Measurements from ENCODE around the gene CCN5.

The CCN5 gene

GRCh38 chr20:44705364-44706094, 9.6 kb upstream of the CCN5 start:
- Histone ChIP-seq H3K27me3 (ENCODE audit: control insufficient read depth, insufficient read depth, low read length) (no peaks in the 10 kb centered on the region), H3K27ac (ENCODE audit: low read depth, low read length) (no peak overlapping the region), H3K36me3 (ENCODE audit: control insufficient read depth, insufficient read depth, low read length) (no peaks in the 10 kb centered on the region), H3K4me3 (ENCODE audit: low read depth, low read length) (no peak overlapping the region), H3K4me1 (ENCODE audit: control insufficient read depth, insufficient read depth, low read length) (peaks cover 12% of the 10 kb centered on the region), H3K9ac (ENCODE audit: low read depth, low read length) (no peak overlapping the region), H3K9me3 (ENCODE audit: control insufficient read depth, insufficient read depth, low read length) (no peaks in the 10 kb centered on the region)

GRCh38 chr20:44706301-44707017, 8.7 kb upstream of the CCN5 start:
- H3K27me3 ChIP-seq (ENCODE audit: control insufficient read depth, insufficient read depth, low read length) = no peaks in the 10 kb centered on the region
- no peak overlapping the region for H3K27ac ChIP-seq (ENCODE audit: low read depth, low read length)
- H3K9ac ChIP-seq (ENCODE audit: low read depth, low read length) = no peak overlapping the region
- H3K4me1 ChIP-seq (ENCODE audit: control insufficient read depth, insufficient read depth, low read length) = peaks cover 4% of the 10 kb centered on the region
- H3K4me3 ChIP-seq (ENCODE audit: low read depth, low read length) = no peak overlapping the region
- H3K36me3 ChIP-seq (ENCODE audit: control insufficient read depth, insufficient read depth, low read length) = no peaks in the 10 kb centered on the region
- H3K9me3 ChIP-seq (ENCODE audit: control insufficient read depth, insufficient read depth, low read length) = no peaks in the 10 kb centered on the region

GRCh38 chr20:44707018-44707579, 8.1 kb upstream of the CCN5 start:
- no peak overlapping the region for H3K9ac ChIP-seq (ENCODE audit: low read depth, low read length)
- no peaks in the 10 kb centered on the region for H3K27me3 ChIP-seq (ENCODE audit: control insufficient read depth, insufficient read depth, low read length)
- no peaks in the 10 kb centered on the region for H3K4me1 ChIP-seq (ENCODE audit: control insufficient read depth, insufficient read depth, low read length)
- H3K9me3 ChIP-seq (ENCODE audit: control insufficient read depth, insufficient read depth, low read length) = no peaks in the 10 kb centered on the region
- no peak overlapping the region for H3K4me3 ChIP-seq (ENCODE audit: low read depth, low read length)
- no peaks in the 10 kb centered on the region for H3K36me3 ChIP-seq (ENCODE audit: control insufficient read depth, insufficient read depth, low read length)
- H3K27ac ChIP-seq (ENCODE audit: low read depth, low read length) = no peak overlapping the region

- Histone ChIP-seq H3K4me1 (ENCODE audit: control insufficient read depth, insufficient read depth, low read length) (no peaks in the 10 kb centered on the region), H3K9ac (ENCODE audit: low read depth, low read length) (no peak overlapping the region), H3K27ac (ENCODE audit: low read depth, low read length) (no peak overlapping the region), H3K9me3 (ENCODE audit: control insufficient read depth, insufficient read depth, low read length) (no peaks in the 10 kb centered on the region), H3K36me3 (ENCODE audit: control insufficient read depth, insufficient read depth, low read length) (no peaks in the 10 kb centered on the region), H3K4me3 (ENCODE audit: low read depth, low read length) (no peak overlapping the region), H3K27me3 (ENCODE audit: control insufficient read depth, insufficient read depth, low read length) (no peaks in the 10 kb centered on the region)
These were observed 5.8 kb upstream of the CCN5 start for GRCh38 chr20:44709380-44709779.

GRCh38 chr20:44709797-44710196, 5.4 kb upstream of the CCN5 start:
- no peaks in the 10 kb centered on the region for H3K9me3 ChIP-seq (ENCODE audit: control insufficient read depth, insufficient read depth, low read length)
- no peak overlapping the region for H3K4me3 ChIP-seq (ENCODE audit: low read depth, low read length)
- H3K9ac ChIP-seq (ENCODE audit: low read depth, low read length) = no peak overlapping the region
- no peaks in the 10 kb centered on the region for H3K4me1 ChIP-seq (ENCODE audit: control insufficient read depth, insufficient read depth, low read length)
- no peak overlapping the region for H3K27ac ChIP-seq (ENCODE audit: low read depth, low read length)
- no peaks in the 10 kb centered on the region for H3K27me3 ChIP-seq (ENCODE audit: control insufficient read depth, insufficient read depth, low read length)
- no peaks in the 10 kb centered on the region for H3K36me3 ChIP-seq (ENCODE audit: control insufficient read depth, insufficient read depth, low read length)

GRCh38 chr20:44711237-44711636, 3.9 kb upstream of the CCN5 start:
- Histone ChIP-seq H3K4me1 (ENCODE audit: control insufficient read depth, insufficient read depth, low read length) (no peaks in the 10 kb centered on the region), H3K27me3 (ENCODE audit: control insufficient read depth, insufficient read depth, low read length) (no peaks in the 10 kb centered on the region), H3K4me3 (ENCODE audit: low read depth, low read length) (no peak overlapping the region), H3K36me3 (ENCODE audit: control insufficient read depth, insufficient read depth, low read length) (no peaks in the 10 kb centered on the region), H3K9ac (ENCODE audit: low read depth, low read length) (no peak overlapping the region), H3K27ac (ENCODE audit: low read depth, low read length) (no peak overlapping the region), H3K9me3 (ENCODE audit: control insufficient read depth, insufficient read depth, low read length) (no peaks in the 10 kb centered on the region)

GRCh38 chr20:44714102-44714700, 968 bp upstream of the CCN5 start:
- Histone ChIP-seq H3K9me3 (ENCODE audit: control insufficient read depth, insufficient read depth, low read length) (no peaks in the 10 kb centered on the region), H3K4me3 (ENCODE audit: low read depth, low read length) (no peak overlapping the region), H3K27ac (ENCODE audit: low read depth, low read length) (no peak overlapping the region), H3K36me3 (ENCODE audit: control insufficient read depth, insufficient read depth, low read length) (no peaks in the 10 kb centered on the region), H3K27me3 (ENCODE audit: control insufficient read depth, insufficient read depth, low read length) (no peaks in the 10 kb centered on the region), H3K4me1 (ENCODE audit: control insufficient read depth, insufficient read depth, low read length) (no peaks in the 10 kb centered on the region), H3K9ac (ENCODE audit: low read depth, low read length) (no peak overlapping the region)

- no peak overlapping the region for H3K4me3 ChIP-seq (ENCODE audit: low read depth, low read length)
- no peaks in the 10 kb centered on the region for H3K36me3 ChIP-seq (ENCODE audit: control insufficient read depth, insufficient read depth, low read length)
- H3K4me1 ChIP-seq (ENCODE audit: control insufficient read depth, insufficient read depth, low read length) = no peaks in the 10 kb centered on the region
- no peak overlapping the region for H3K9ac ChIP-seq (ENCODE audit: low read depth, low read length)
- H3K9me3 ChIP-seq (ENCODE audit: control insufficient read depth, insufficient read depth, low read length) = no peaks in the 10 kb centered on the region
- no peaks in the 10 kb centered on the region for H3K27me3 ChIP-seq (ENCODE audit: control insufficient read depth, insufficient read depth, low read length)
- H3K27ac ChIP-seq (ENCODE audit: low read depth, low read length) = no peak overlapping the region
These were observed 535 bp downstream of the CCN5 start for GRCh38 chr20:44715499-44716308.

- Histone ChIP-seq H3K36me3 (ENCODE audit: control insufficient read depth, insufficient read depth, low read length) (no peaks in the 10 kb centered on the region), H3K27ac (ENCODE audit: low read depth, low read length) (no peak overlapping the region), H3K4me1 (ENCODE audit: control insufficient read depth, insufficient read depth, low read length) (no peaks in the 10 kb centered on the region), H3K4me3 (ENCODE audit: low read depth, low read length) (no peak overlapping the region), H3K27me3 (ENCODE audit: control insufficient read depth, insufficient read depth, low read length) (no peaks in the 10 kb centered on the region), H3K9ac (ENCODE audit: low read depth, low read length) (no peak overlapping the region), H3K9me3 (ENCODE audit: control insufficient read depth, insufficient read depth, low read length) (no peaks in the 10 kb centered on the region)
These were observed 1.3 kb downstream of the CCN5 start for GRCh38 chr20:44716309-44717106.

- Histone ChIP-seq H3K27ac (ENCODE audit: low read depth, low read length) (no peak overlapping the region), H3K9ac (ENCODE audit: low read depth, low read length) (no peak overlapping the region), H3K4me1 (ENCODE audit: control insufficient read depth, insufficient read depth, low read length) (no peaks in the 10 kb centered on the region), H3K36me3 (ENCODE audit: control insufficient read depth, insufficient read depth, low read length) (no peaks in the 10 kb centered on the region), H3K9me3 (ENCODE audit: control insufficient read depth, insufficient read depth, low read length) (no peaks in the 10 kb centered on the region), H3K27me3 (ENCODE audit: control insufficient read depth, insufficient read depth, low read length) (no peaks in the 10 kb centered on the region), H3K4me3 (ENCODE audit: low read depth, low read length) (no peak overlapping the region)
These were observed 2.8 kb downstream of the CCN5 start for GRCh38 chr20:44717986-44718385.
